Dedifferentiated amniotic fluid mesenchymal stem cell (primary cell): ENCODE measurements around the gene URI1.

ENCODE experiments used
- DNase-seq: peaks from one replicate; pipeline ENCODE4 v3.0.0-alpha.2; 2016; ENCODE audit errors: extremely low spot score

URI1 gene

GRCh38 chr19:30059741-30060457, 117.9 kb downstream of the URI1 start:
- no peak for DNase-seq

GRCh38 chr19:30060531-30061222, 118.6 kb downstream of the URI1 start:
- no peak for DNase-seq

- no peak for DNase-seq
Observed at GRCh38 chr19:30061223-30062064, 119.4 kb downstream of the URI1 start.

- no peak for DNase-seq
Observed at GRCh38 chr19:30062065-30062906, 120.2 kb downstream of the URI1 start.

DNA sequence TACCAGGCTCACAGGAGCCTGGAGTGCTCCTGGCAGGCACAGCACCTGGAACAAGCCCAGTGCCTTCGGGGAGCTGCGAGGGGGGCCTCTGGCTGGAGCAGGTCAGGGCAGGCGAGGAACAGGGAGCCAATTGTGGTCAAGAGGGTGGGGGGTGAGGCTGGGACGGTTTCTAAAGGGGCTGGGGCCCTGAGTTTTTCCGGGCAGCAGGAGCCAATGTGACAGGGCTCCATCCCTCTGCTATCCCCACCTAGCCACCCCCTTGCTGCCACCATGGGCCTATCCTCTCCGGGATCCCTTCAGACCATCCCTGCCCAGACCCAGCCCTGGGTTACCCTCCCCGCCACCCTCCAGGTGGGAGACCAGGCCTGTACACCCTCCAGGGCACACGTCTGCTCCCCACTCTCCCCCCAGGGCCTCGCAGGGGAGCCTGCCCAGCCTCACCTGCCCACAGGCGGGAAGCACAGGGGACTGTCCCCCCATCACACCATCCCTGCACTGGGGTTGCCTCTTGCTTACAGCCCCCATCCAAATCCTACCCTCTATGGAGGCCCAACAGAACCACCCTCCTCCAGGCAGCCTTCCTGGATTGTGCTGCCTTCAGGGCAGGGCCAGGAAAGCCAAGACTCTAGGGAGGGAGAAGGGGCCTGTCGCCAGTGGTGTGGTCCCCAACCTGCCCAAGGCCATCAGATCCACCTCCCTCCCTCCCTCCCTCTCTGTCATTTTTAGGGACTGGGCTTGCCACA, 121.0 kb downstream of the URI1 start:
- DNase-seq = no peak

- no peak for DNase-seq
Observed at GRCh38 chr19:30063650-30064347, 121.8 kb downstream of the URI1 start.

GRCh38 chr19:30064348-30064699, 122.3 kb downstream of the URI1 start:
- DNase-seq = no peak

DNA sequence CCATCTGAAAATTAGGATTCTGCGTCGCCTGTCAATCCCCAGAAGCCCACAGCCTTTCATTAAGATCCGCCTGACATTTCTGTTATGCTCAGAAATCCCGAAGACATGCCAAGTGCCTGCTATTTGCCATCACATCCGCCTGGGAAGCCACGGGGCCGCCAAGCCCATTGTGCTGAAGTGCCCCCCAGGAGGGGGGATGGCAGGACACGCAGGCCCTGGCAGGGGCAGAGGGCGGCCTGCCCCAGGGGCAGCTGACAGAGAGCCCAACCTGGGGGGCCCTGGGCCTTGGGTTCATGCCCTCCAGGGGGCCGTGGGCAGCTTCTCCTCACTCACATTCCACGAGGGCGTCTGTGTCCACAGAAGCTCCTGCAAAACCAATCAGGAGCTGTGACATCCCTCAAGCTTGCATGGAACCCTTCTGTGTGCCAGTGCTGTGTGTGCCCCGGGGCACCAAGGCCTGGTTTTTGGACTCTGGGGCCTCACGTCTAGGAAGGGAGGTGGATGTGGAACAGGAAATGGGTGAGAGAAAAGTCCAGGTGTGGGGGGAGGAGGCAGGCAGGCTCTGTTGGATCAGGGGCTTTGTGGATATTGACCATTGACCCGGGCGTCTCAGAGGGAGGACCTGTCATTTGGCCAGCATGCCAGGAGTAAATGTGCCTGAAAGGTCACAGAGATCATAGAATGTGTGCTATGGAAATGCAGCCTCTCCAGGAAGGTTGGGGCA, 122.9 kb downstream of the URI1 start:
- DNase-seq = no peak

GRCh38 chr19:30065680-30066606, 123.9 kb downstream of the URI1 start:
- DNase-seq = no peak
